ENCODE measurements around the gene ZBTB20.

ZBTB20 gene

DNA sequence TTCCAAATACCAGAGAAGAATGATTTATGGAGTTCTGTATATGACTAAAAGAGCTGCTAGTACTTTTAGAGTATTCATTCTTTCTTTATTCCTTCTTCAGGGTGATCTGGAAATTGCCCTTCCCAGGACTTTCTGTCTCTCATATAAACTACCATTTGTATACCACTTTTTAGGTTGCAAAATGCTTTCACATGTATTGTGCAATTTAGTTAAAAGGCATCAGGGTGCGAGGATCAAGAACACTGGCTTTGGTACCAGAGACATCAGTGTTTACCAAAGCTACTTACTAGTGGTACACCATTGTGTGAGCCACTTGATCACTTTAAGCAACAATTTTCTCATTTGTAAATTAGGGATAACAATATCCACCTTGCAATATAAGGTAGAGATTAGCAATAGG, 601.9 kb downstream of the ZBTB20 start:
- no peaks in the 10 kb centered on the region for H4K20me1 ChIP-seq (ENCODE audit: control insufficient read depth, insufficient read depth, low read depth, low read length)
- no peaks in the 10 kb centered on the region for H3F3A ChIP-seq (ENCODE audit: control insufficient read depth, insufficient read depth)
- no peak overlapping the region for H3K4me2 ChIP-seq (ENCODE audit: low read length)
- no peaks in the 10 kb centered on the region for H3K9me2 ChIP-seq (replicated peaks; ENCODE audit: control insufficient read depth, low read length)
- H3K79me2 ChIP-seq (ENCODE audit: control insufficient read depth, low read length): no peaks in the 10 kb centered on the region
- H3K27ac ChIP-seq (ENCODE audit: low read depth, low read length): no peak overlapping the region
- H3K4me1 ChIP-seq (ENCODE audit: control insufficient read depth, low read length): no peaks in the 10 kb centered on the region
- H3K4me3 ChIP-seq (ENCODE audit: low read length): no peak overlapping the region
- H3K9me3 ChIP-seq (ENCODE audit: control insufficient read depth, insufficient read depth, low read length): no peaks in the 10 kb centered on the region
- H3K27me3 ChIP-seq (ENCODE audit: control insufficient read depth, low read length): no peaks in the 10 kb centered on the region
- no peaks in the 10 kb centered on the region for H3K36me3 ChIP-seq (ENCODE audit: control insufficient read depth, low read length)
- TF ChIP-seq EZH2phosphoT487 (IDR thresholded peaks at IDR 0.05; ENCODE audit: borderline replicate concordance, low read length): no peak
- TF ChIP-seq, protein P1, sequence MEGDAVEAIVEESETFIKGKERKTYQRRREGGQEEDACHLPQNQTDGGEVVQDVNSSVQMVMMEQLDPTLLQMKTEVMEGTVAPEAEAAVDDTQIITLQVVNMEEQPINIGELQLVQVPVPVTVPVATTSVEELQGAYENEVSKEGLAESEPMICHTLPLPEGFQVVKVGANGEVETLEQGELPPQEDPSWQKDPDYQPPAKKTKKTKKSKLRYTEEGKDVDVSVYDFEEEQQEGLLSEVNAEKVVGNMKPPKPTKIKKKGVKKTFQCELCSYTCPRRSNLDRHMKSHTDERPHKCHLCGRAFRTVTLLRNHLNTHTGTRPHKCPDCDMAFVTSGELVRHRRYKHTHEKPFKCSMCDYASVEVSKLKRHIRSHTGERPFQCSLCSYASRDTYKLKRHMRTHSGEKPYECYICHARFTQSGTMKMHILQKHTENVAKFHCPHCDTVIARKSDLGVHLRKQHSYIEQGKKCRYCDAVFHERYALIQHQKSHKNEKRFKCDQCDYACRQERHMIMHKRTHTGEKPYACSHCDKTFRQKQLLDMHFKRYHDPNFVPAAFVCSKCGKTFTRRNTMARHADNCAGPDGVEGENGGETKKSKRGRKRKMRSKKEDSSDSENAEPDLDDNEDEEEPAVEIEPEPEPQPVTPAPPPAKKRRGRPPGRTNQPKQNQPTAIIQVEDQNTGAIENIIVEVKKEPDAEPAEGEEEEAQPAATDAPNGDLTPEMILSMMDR (IDR thresholded peaks at IDR 0.05; ENCODE audit: low read depth, low read length, poor library complexity, severe bottlenecking): no peak

- H3K4me1 ChIP-seq (ENCODE audit: control insufficient read depth, low read length): peaks cover 14% of the 10 kb centered on the region
- no peak overlapping the region for H3K27ac ChIP-seq (ENCODE audit: low read depth, low read length)
- H3K9me3 ChIP-seq (ENCODE audit: control insufficient read depth, insufficient read depth, low read length): no peaks in the 10 kb centered on the region
- no peak overlapping the region for H3K4me2 ChIP-seq (ENCODE audit: low read length)
- no peaks in the 10 kb centered on the region for H3K79me2 ChIP-seq (ENCODE audit: control insufficient read depth, low read length)
- no peaks in the 10 kb centered on the region for H3K36me3 ChIP-seq (ENCODE audit: control insufficient read depth, low read length)
- no peak for TF ChIP-seq EZH2phosphoT487 (IDR thresholded peaks at IDR 0.05; ENCODE audit: borderline replicate concordance, low read length)
- TF ChIP-seq, protein P1 (IDR thresholded peaks at IDR 0.05; ENCODE audit: low read depth, low read length, poor library complexity, severe bottlenecking): no peak
- H3K4me3 ChIP-seq (ENCODE audit: low read length): no peak overlapping the region
- H3K9me2 ChIP-seq (replicated peaks; ENCODE audit: control insufficient read depth, low read length): no peaks in the 10 kb centered on the region
- no peaks in the 10 kb centered on the region for H4K20me1 ChIP-seq (ENCODE audit: control insufficient read depth, insufficient read depth, low read depth, low read length)
- H3K27me3 ChIP-seq (ENCODE audit: control insufficient read depth, low read length): no peaks in the 10 kb centered on the region
- peaks cover 4% of the 10 kb centered on the region for H3F3A ChIP-seq (ENCODE audit: control insufficient read depth, insufficient read depth)
Observed at GRCh38 chr3:114542359-114542758, 604.7 kb downstream of the ZBTB20 start.

DNA sequence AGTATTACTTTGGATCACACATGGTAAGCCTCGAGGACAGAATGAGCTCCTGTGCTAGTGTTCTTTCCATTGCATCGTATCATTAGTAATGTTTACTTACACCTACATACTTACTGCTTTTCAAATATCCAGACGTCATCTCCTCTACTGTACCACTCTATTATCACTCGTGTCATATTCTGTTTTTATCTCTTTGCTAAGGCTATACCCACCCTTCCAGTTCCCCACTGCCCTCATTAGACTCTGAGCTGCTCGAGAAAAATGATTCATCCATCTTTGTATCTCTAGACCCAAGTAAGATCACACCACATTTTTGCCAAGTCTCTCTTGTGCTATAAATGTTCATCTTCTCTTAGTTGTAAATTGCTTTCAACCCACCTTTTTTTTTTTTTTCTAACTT, 607.6 kb downstream of the ZBTB20 start:
- Histone ChIP-seq H3K4me1 (ENCODE audit: control insufficient read depth, low read length) (peaks cover 14% of the 10 kb centered on the region), H3K79me2 (ENCODE audit: control insufficient read depth, low read length) (no peaks in the 10 kb centered on the region), H3K9me2 (replicated peaks; ENCODE audit: control insufficient read depth, low read length) (no peaks in the 10 kb centered on the region), H3K27me3 (ENCODE audit: control insufficient read depth, low read length) (no peaks in the 10 kb centered on the region), H3K4me3 (ENCODE audit: low read length) (no peak overlapping the region), H3K9me3 (ENCODE audit: control insufficient read depth, insufficient read depth, low read length) (no peaks in the 10 kb centered on the region), H3K36me3 (ENCODE audit: control insufficient read depth, low read length) (no peaks in the 10 kb centered on the region), H3K4me2 (ENCODE audit: low read length) (no peak overlapping the region), H4K20me1 (ENCODE audit: control insufficient read depth, insufficient read depth, low read depth, low read length) (no peaks in the 10 kb centered on the region), H3F3A (ENCODE audit: control insufficient read depth, insufficient read depth) (peaks cover 4% of the 10 kb centered on the region), H3K27ac (ENCODE audit: low read depth, low read length) (no peak overlapping the region)
- TF ChIP-seq EZH2phosphoT487 (IDR thresholded peaks at IDR 0.05; ENCODE audit: borderline replicate concordance, low read length): no peak
- TF ChIP-seq, protein P1 (IDR thresholded peaks at IDR 0.05; ENCODE audit: low read depth, low read length, poor library complexity, severe bottlenecking): no peak

DNA sequence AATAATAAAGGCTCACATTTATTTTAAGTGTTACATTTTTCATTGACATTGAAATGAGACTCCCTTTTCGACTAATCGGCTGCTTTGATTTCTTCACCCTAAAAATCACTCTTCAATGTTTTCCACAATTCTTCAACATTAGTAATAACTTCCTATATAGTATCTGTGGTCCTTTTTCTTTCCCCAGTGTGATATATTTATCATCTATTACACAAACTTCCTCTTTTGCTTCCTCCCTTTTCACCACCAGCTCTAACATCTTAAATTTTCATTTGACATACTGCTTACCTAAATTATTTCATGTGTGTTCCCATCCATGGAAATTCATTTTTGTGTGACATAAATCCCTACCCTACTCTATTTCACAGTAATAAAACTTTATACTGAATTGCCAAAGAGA, 608.9 kb downstream of the ZBTB20 start:
- Histone ChIP-seq H3K4me3 (ENCODE audit: low read length) (no peak overlapping the region), H3K9me3 (ENCODE audit: control insufficient read depth, insufficient read depth, low read length) (no peaks in the 10 kb centered on the region), H3K4me1 (ENCODE audit: control insufficient read depth, low read length) (peaks cover 14% of the 10 kb centered on the region), H3K79me2 (ENCODE audit: control insufficient read depth, low read length) (no peaks in the 10 kb centered on the region), H3F3A (ENCODE audit: control insufficient read depth, insufficient read depth) (peaks cover 4% of the 10 kb centered on the region), H3K36me3 (ENCODE audit: control insufficient read depth, low read length) (no peaks in the 10 kb centered on the region), H3K9me2 (replicated peaks; ENCODE audit: control insufficient read depth, low read length) (no peaks in the 10 kb centered on the region), H3K27ac (ENCODE audit: low read depth, low read length) (no peak overlapping the region), H4K20me1 (ENCODE audit: control insufficient read depth, insufficient read depth, low read depth, low read length) (no peaks in the 10 kb centered on the region), H3K4me2 (ENCODE audit: low read length) (peak overlapping the region; percentile 20), H3K27me3 (ENCODE audit: control insufficient read depth, low read length) (no peaks in the 10 kb centered on the region)
- no peak for TF ChIP-seq EZH2phosphoT487 (IDR thresholded peaks at IDR 0.05; ENCODE audit: borderline replicate concordance, low read length)
- TF ChIP-seq, protein P1 (IDR thresholded peaks at IDR 0.05; ENCODE audit: low read depth, low read length, poor library complexity, severe bottlenecking): no peak
